MM.1S (cell line): Measurements from ENCODE around the gene RUFY4.

Experiments
- DNase-seq: peaks from one replicate; pipeline ENCODE4 v3.0.0-alpha.2; 2015
- H2AFZ ChIP-seq: fragments of 300-600 bp; sonication (generic); 2 replicates; pipeline ENCODE4 v1.6.0; 2016; ENCODE audit warnings: antibody characterized with exemption, low read length
- H3F3A ChIP-seq: fragments of 300-600 bp; sonication (generic); 2 replicates; pipeline ENCODE4 v1.6.1; 2016; ENCODE audit warnings: mild to moderate bottlenecking, antibody characterized with exemption, low read length, moderate library complexity, mixed read lengths; ENCODE audit not compliant: insufficient read depth
- H3K27ac ChIP-seq: fragments of 300-600 bp; sonication (generic); 2 replicates; pipeline ENCODE4 v1.5.1; 2016; ENCODE audit warnings: mild to moderate bottlenecking, low read length
- H3K27me3 ChIP-seq: fragments of 300-600 bp; sonication (generic); replicated peaks from 2 replicates; pipeline ENCODE4 v1.6.0; 2016; ENCODE audit warnings: low read length; ENCODE audit not compliant: insufficient read depth
- H3K36me3 ChIP-seq: fragments of 300-600 bp; sonication (generic); replicated peaks from 2 replicates; pipeline ENCODE4 v1.6.1; 2016; ENCODE audit warnings: mild to moderate bottlenecking, low read length, mixed read lengths; ENCODE audit not compliant: insufficient read depth
- H3K4me1 ChIP-seq: fragments of 300-600 bp; sonication (generic); 2 replicates; pipeline ENCODE4 v1.6.1; 2016; ENCODE audit warnings: low read length, mixed read lengths
- H3K4me2 ChIP-seq: fragments of 300-600 bp; sonication (generic); 2 replicates; pipeline ENCODE4 v1.6.0; 2016; ENCODE audit warnings: low read depth, low read length
- H3K4me3 ChIP-seq: fragments of 300-600 bp; sonication (generic); 2 replicates; pipeline ENCODE4 v1.5.1; 2016; ENCODE audit warnings: low read length, mixed read lengths
- H3K79me2 ChIP-seq: fragments of 300-600 bp; sonication (generic); 2 replicates; pipeline ENCODE4 v1.6.1; 2016; ENCODE audit warnings: mixed run types, low read length, mixed read lengths
- H3K9ac ChIP-seq: fragments of 300-600 bp; sonication (generic); 2 replicates; pipeline ENCODE4 v1.6.1; 2016; ENCODE audit warnings: low read length, mixed read lengths
- H3K9me2 ChIP-seq: fragments of 300-600 bp; sonication (generic); replicated peaks from 2 replicates; pipeline ENCODE4 v1.6.1; 2016; ENCODE audit warnings: mild to moderate bottlenecking, low read length, mixed read lengths; ENCODE audit not compliant: insufficient read depth
- H3K9me3 ChIP-seq: fragments of 300-600 bp; sonication (generic); replicated peaks from 2 replicates; pipeline ENCODE4 v1.6.1; 2016; ENCODE audit warnings: mild to moderate bottlenecking, low read length, mixed read lengths; ENCODE audit not compliant: insufficient read depth
- H4K20me1 ChIP-seq: fragments of 300-600 bp; sonication (generic); 2 replicates; pipeline ENCODE4 v1.6.1; 2016; ENCODE audit warnings: mild to moderate bottlenecking, low read length, moderate library complexity, mixed read lengths; ENCODE audit not compliant: insufficient read depth
- EZH2 ChIP-seq: fragments of 300-600 bp; sonication (generic); optimal IDR thresholded peaks from 2 replicates; pipeline ENCODE3; 2017; ENCODE audit warnings: low read depth, mild to moderate bottlenecking, antibody characterized with exemption, low read length, mixed read lengths
- EZH2phosphoT487 ChIP-seq: fragments of 300-600 bp; sonication (generic); IDR thresholded peaks from 2 replicates; pipeline ENCODE4 v1.6.1; 2018; ENCODE audit warnings: antibody characterized with exemption, low read length
- TF ChIP-seq, protein P1 (sequence below): fragments of 300-600 bp; sonication (generic); IDR thresholded peaks from 2 replicates; pipeline ENCODE4 v1.5.1; 2016; ENCODE audit warnings: antibody characterized with exemption, low read length, mixed read lengths

Gene RUFY4

DNA sequence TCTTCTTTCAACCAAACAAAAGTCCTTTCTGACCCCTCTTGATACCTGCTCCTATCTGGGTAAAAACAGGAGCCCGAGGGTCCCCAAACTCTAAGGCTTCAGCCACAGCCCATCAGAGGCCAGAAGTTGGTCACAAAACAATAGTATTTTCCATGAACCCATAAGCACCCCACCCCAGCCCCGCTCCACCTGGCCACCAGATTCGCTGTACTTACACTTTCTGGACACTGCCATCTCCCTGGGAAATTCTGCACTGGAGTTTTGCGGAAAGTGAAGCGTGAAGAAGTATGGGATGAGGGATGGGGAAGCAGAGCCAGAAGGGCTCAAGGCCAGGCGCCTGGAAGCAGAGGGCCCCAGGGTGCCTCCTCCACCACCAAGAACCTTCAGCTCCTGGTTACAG is 5.2 kb upstream of the RUFY4 start:
- Histone ChIP-seq H3K27ac (no peak overlapping the region), H3K4me3 (no peak overlapping the region), H2AFZ (no peak overlapping the region), H3K9ac (no peak overlapping the region), H3F3A (no peaks in the 10 kb centered on the region), H4K20me1 (no peaks in the 10 kb centered on the region), H3K79me2 (no peaks in the 10 kb centered on the region), H3K9me3 (no peaks in the 10 kb centered on the region), H3K9me2 (no peaks in the 10 kb centered on the region), H3K4me2 (no peak overlapping the region), H3K27me3 (no peaks in the 10 kb centered on the region), H3K36me3 (no peaks in the 10 kb centered on the region), H3K4me1 (0 out of 2 replicates have a peak, but pooled peaks cover 3% of the 10 kb centered on the region)
- TF ChIP-seq, protein P1, sequence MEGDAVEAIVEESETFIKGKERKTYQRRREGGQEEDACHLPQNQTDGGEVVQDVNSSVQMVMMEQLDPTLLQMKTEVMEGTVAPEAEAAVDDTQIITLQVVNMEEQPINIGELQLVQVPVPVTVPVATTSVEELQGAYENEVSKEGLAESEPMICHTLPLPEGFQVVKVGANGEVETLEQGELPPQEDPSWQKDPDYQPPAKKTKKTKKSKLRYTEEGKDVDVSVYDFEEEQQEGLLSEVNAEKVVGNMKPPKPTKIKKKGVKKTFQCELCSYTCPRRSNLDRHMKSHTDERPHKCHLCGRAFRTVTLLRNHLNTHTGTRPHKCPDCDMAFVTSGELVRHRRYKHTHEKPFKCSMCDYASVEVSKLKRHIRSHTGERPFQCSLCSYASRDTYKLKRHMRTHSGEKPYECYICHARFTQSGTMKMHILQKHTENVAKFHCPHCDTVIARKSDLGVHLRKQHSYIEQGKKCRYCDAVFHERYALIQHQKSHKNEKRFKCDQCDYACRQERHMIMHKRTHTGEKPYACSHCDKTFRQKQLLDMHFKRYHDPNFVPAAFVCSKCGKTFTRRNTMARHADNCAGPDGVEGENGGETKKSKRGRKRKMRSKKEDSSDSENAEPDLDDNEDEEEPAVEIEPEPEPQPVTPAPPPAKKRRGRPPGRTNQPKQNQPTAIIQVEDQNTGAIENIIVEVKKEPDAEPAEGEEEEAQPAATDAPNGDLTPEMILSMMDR = no peak
- TF ChIP-seq EZH2phosphoT487 (no peak), EZH2 (no peak)
- DNase-seq = no peak

DNA sequence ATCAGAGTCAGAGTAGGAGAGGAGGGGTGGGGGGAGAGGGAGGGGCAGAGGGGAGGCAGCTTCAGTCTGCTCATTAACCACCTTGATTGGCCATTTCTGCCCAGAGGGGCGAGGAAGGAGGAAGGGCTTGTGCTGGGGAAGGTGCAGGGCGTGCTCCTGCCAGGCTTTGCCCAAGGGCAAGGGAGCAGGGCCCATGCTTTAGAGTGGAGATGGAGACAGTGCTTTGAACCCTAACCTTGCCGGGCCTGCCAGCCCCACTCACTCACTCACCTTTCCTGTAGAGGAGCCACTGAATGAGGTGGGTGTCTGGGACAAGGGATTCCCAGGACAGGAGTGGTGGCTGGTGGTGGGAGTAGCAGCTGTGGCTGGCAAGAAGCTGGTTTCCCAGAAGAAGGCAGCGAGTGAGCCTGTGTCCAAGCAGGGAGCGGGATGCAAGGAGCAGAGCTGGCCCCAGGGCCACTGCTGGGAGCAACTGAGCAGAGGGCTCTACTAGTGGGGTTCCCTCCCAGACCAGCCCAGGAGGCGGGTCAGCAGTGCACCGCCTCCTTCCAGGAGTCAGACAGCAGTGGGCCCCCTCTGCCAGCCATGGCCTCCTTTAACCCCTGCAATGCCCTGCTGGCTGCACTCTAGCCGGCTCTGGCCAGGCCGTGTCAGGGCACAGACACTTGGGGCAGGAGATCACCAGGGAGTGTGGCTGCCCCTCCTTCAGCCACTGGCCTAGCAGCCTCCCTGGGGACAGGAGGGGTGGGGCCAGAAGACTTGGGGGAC is 3.6 kb upstream of the RUFY4 start:
- Histone ChIP-seq H3K79me2 (no peaks in the 10 kb centered on the region), H3K36me3 (no peaks in the 10 kb centered on the region), H3K9ac (no peak overlapping the region), H3K9me3 (no peaks in the 10 kb centered on the region), H3K4me3 (no peak overlapping the region), H4K20me1 (no peaks in the 10 kb centered on the region), H3K4me1 (0 out of 2 replicates have a peak, but pooled peaks cover 3% of the 10 kb centered on the region), H3K9me2 (no peaks in the 10 kb centered on the region), H3K27ac (no peak overlapping the region), H3K27me3 (no peaks in the 10 kb centered on the region), H3F3A (no peaks in the 10 kb centered on the region), H3K4me2 (no peak overlapping the region), H2AFZ (no peak overlapping the region)
- DNase-seq = no peak
- TF ChIP-seq EZH2phosphoT487 = no peak
- TF ChIP-seq, protein P1 = no peak
- TF ChIP-seq EZH2 = no peak

DNA sequence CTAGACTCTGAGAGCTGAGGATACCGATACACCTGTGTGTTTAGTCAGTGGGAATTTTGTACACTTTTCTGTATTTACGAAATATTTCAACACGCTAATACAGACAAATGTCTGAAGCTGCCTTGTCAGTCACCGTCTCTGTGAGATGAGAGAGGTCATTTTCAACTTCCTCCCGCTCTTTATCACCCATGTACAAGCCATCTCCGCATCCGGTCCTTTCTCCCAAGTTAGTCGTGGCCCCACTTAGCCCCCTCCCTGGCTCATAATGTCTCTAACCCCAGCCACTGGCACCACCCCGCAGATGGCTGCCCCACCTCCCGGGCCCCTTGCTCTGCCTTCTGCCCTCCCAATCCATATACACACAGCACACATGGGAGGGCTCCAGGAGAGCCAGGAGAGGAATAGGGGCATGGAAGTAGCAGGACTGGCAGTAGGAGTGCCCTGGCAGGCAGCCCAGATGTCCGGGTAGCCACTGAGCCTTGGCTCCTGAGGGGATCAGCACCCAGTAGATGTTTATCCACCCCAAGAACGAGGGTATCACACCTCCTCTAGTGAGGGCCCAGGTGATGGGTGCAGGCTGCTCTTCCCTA is 2.0 kb upstream of the RUFY4 start:
- TF ChIP-seq EZH2phosphoT487 = no peak
- H3K4me1 ChIP-seq = 0 out of 2 replicates have a peak, but pooled peaks cover 3% of the 10 kb centered on the region
- no peaks in the 10 kb centered on the region for H3K36me3 ChIP-seq
- H3K4me3 ChIP-seq = no peak overlapping the region
- no peaks in the 10 kb centered on the region for H3K9me2 ChIP-seq
- no peaks in the 10 kb centered on the region for H4K20me1 ChIP-seq
- H3K27me3 ChIP-seq = no peaks in the 10 kb centered on the region
- no peaks in the 10 kb centered on the region for H3F3A ChIP-seq
- H3K9me3 ChIP-seq = no peaks in the 10 kb centered on the region
- no peak overlapping the region for H3K4me2 ChIP-seq
- H3K27ac ChIP-seq = no peak overlapping the region
- H3K79me2 ChIP-seq = no peaks in the 10 kb centered on the region
- no peak for DNase-seq
- no peak overlapping the region for H2AFZ ChIP-seq
- no peak overlapping the region for H3K9ac ChIP-seq

DNA sequence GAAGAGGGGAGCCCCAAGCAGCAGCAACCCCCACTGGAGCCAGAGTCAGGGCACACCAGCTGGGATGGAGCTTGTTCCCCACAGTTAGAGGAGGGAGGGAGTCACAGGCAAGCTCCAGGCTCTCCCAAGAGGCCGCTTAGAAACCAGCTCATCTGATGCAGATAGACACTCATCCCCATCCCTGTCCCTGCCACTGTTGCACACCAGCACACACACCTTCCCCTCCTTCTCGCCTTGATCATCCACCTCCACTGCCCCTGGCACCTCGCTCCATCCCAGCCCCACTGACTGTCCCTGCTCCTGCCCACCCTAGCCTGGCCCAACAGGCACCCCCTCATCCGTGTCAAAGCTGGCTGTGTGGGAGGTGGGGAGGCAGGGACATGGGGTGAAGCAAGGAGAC is 1.5 kb upstream of the RUFY4 start:
- no peaks in the 10 kb centered on the region for H3K9me3 ChIP-seq
- no peak overlapping the region for H3K27ac ChIP-seq
- no peaks in the 10 kb centered on the region for H3K36me3 ChIP-seq
- H3K4me1 ChIP-seq = 0 out of 2 replicates have a peak, but pooled peaks cover 3% of the 10 kb centered on the region
- no peaks in the 10 kb centered on the region for H3F3A ChIP-seq
- H2AFZ ChIP-seq = no peak overlapping the region
- DNase-seq = no peak
- no peaks in the 10 kb centered on the region for H3K79me2 ChIP-seq
- H3K4me2 ChIP-seq = no peak overlapping the region
- H3K4me3 ChIP-seq = no peak overlapping the region
- TF ChIP-seq, protein P1 = no peak
- TF ChIP-seq EZH2 (no peak), EZH2phosphoT487 (no peak)
- H3K27me3 ChIP-seq = no peaks in the 10 kb centered on the region
- no peaks in the 10 kb centered on the region for H3K9me2 ChIP-seq
- no peaks in the 10 kb centered on the region for H4K20me1 ChIP-seq
- H3K9ac ChIP-seq = no peak overlapping the region
